Colonic mucosa (tissue), 4 donors: ENCODE measurements around the gene ZNF536. TPM values are rescaled to one million over a fixed set of nuclear protein-coding genes. Genes with fewer than 3 reads are reported as not detected.

Source experiments
- DNase-seq: peaks from one replicate; pipeline ENCODE4 v3.0.0-alpha.2; 2020
- H3K27ac ChIP-seq: fragments of 200-600 bp; one replicate; pipeline ENCODE4 v1.8.0; 2021
- H3K27me3 ChIP-seq: fragments of 200-600 bp; one replicate; pipeline ENCODE4 v1.8.0; 2021
- H3K36me3 ChIP-seq: fragments of 200-600 bp; one replicate; pipeline ENCODE4 v1.8.0; 2021
- H3K4me1 ChIP-seq: fragments of 200-600 bp; one replicate; pipeline ENCODE4 v1.8.0; 2021; ENCODE audit warnings: mild to moderate bottlenecking
- H3K4me3 ChIP-seq: fragments of 200-600 bp; one replicate; pipeline ENCODE4 v1.8.0; 2021
- H3K9ac ChIP-seq, 2 donors: one replicate each; pipeline ENCODE4 v1.7.0; 2013; ENCODE audit warnings: control low read depth in 2 of 2, low read depth in 2 of 2, low read length in 2 of 2
- H3K9me3 ChIP-seq: fragments of 200-600 bp; one replicate; pipeline ENCODE4 v1.8.0; 2021
- CTCF ChIP-seq: fragments of 200-600 bp; IDR thresholded peaks from one replicate; pipeline ENCODE4 v1.8.0; 2022; ENCODE audit warnings: antibody characterized with exemption, mild to moderate bottlenecking
- intact Hi-C: fragments of 100-400 bp; cut with DNase I; formaldehyde crosslinking; loops from one replicate; pipeline ENCODE4 v1.14.1; 2022
- total RNA-seq, 2 donors: library from RNA; stranded (reverse); fragmentation: NEBNext Ultra II Directional in 1 of 2; extraction: Animal tissue kit (Norgen Biotek cat#: 25700) in 1 of 2; gene quantifications; one replicate each; pipeline ENCODE4 v1.2.1, GENCODE V29; 2021
- donor health status: healthy.
- donor health status: DM: no; HTN: no; CAD: no.
- donor health status: DM: no; HTN: no; CAD: no.

ZNF536 gene
- total RNA-seq, 2 donors from 2014 or later, result 1.3 to 1.4 TPM

- TF ChIP-seq CTCF, result no peak
- H3K4me1 ChIP-seq, result no peaks in the 10 kb centered on the region
- DNase-seq, result no peak
- no peaks in the 10 kb centered on the region for H3K9me3 ChIP-seq
- no peaks in the 10 kb centered on the region for H3K27me3 ChIP-seq
- H3K9ac ChIP-seq, result no peak overlapping the region
- no peak overlapping the region for H3K27ac ChIP-seq
- H3K4me3 ChIP-seq, result no peak overlapping the region
- intact Hi-C loops, result no loop called here
- no peaks in the 10 kb centered on the region for H3K36me3 ChIP-seq
These were observed 167.1 kb downstream of the ZNF536 start for GRCh38 chr19:30539315-30539714.

- no peak overlapping the region for H3K27ac ChIP-seq
- H3K4me3 ChIP-seq, result no peak overlapping the region
- no peaks in the 10 kb centered on the region for H3K36me3 ChIP-seq
- intact Hi-C loops, result no loop called here
- no peaks in the 10 kb centered on the region for H3K27me3 ChIP-seq
- DNase-seq, result no peak
- H3K9ac ChIP-seq, result no peak overlapping the region
- no peaks in the 10 kb centered on the region for H3K9me3 ChIP-seq
- no peaks in the 10 kb centered on the region for H3K4me1 ChIP-seq
- TF ChIP-seq CTCF, result no peak
These were observed 167.8 kb downstream of the ZNF536 start for GRCh38 chr19:30539981-30540380.

- no peak for DNase-seq
- intact Hi-C loops, result no loop called here
- no peaks in the 10 kb centered on the region for H3K27me3 ChIP-seq
These were observed 168.6 kb downstream of the ZNF536 start for GRCh38 chr19:30540761-30541160.

GRCh38 chr19:30541575-30541974, 169.4 kb downstream of the ZNF536 start:
- Histone ChIP-seq H3K27me3 (no peaks in the 10 kb centered on the region), H3K9me3 (no peaks in the 10 kb centered on the region), H3K36me3 (no peaks in the 10 kb centered on the region), H3K4me3 (no peak overlapping the region), H3K4me1 (no peaks in the 10 kb centered on the region), H3K27ac (no peak overlapping the region), H3K9ac (no peak overlapping the region)
- intact Hi-C loops, result no loop called here
- DNase-seq, result no peak
- no peak for TF ChIP-seq CTCF

More at GRCh38 chr19:30540761-30541160, 168.6 kb downstream of the ZNF536 start:
- Histone ChIP-seq H3K4me1 (no peaks in the 10 kb centered on the region), H3K9me3 (no peaks in the 10 kb centered on the region), H3K4me3 (no peak overlapping the region), H3K9ac (no peak overlapping the region), H3K36me3 (no peaks in the 10 kb centered on the region), H3K27ac (no peak overlapping the region)
- no peak for TF ChIP-seq CTCF

- no peak for DNase-seq
- no peak for TF ChIP-seq CTCF
- Histone ChIP-seq H3K4me3 (no peak overlapping the region), H3K4me1 (no peaks in the 10 kb centered on the region), H3K9me3 (no peaks in the 10 kb centered on the region), H3K36me3 (no peaks in the 10 kb centered on the region), H3K9ac (no peak overlapping the region), H3K27me3 (no peaks in the 10 kb centered on the region), H3K27ac (no peak overlapping the region)
- intact Hi-C loops, result no loop called here
These were observed 171.2 kb downstream of the ZNF536 start for GRCh38 chr19:30543243-30543945.
